Activated naive CD4-positive, alpha-beta T cell (primary cell): Measurements from ENCODE around the gene INCA1.

Experiments
- DNase-seq, 4 experiments: peaks; one replicate each; lab custom pipeline; 2025; lab: John Stamatoyannopoulos, UW

The INCA1 gene

DNA sequence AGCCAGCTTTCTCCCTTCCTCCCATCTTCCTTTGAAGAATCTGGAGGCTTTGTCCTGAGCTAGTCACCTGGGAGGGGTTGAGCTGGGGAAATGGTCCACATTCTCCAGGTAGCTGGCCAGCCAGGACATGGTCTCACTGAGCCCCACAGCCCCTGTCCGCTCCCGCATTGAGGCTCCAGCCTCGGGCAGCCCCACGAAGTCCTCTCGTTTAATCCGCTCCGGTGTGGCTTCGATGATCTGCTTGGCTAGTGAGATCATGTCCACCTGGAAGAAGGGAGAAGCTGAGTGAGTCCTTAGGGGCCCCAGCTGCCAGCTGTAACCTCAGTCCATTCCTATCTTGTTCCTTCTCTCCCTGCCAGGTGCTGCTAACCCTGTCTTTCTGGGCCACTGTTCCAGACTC is 27.0 kb downstream of the INCA1 start:
- DNase-seq: no peak

DNA sequence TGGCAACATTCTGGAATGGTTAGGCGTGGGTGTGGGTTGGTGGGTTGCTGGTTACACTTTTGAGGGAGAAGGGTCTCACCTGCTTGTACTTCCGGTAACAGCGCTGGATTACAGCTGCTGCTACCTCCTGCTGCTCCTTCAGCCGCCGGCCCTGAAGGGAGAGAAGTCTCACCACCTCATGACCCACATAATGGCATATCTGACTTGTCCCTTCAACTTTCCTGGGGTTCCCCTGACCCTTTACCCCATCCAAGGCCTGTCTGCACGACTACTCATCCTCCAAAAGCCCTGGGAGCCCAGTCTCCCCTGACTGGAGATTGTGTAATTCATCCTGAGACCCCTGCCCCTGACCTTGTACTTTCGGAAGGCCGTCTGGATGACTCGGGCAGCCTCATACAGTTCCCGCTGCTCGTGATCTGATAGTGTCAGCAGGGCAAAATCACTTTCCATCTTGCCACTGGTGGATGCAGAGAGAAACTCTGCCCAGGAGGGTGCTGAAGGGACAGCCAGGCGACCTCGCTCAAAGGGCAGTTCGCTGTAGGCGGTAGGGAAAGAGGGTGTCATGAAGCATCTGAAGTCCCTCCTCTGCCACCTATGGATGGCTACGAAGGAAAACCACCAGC is 27.7 kb downstream of the INCA1 start:
- DNase-seq: no peak

GRCh38 chr17:4969047-4969550 is 28.2 kb downstream of the INCA1 start:
- no peak for DNase-seq

DNA sequence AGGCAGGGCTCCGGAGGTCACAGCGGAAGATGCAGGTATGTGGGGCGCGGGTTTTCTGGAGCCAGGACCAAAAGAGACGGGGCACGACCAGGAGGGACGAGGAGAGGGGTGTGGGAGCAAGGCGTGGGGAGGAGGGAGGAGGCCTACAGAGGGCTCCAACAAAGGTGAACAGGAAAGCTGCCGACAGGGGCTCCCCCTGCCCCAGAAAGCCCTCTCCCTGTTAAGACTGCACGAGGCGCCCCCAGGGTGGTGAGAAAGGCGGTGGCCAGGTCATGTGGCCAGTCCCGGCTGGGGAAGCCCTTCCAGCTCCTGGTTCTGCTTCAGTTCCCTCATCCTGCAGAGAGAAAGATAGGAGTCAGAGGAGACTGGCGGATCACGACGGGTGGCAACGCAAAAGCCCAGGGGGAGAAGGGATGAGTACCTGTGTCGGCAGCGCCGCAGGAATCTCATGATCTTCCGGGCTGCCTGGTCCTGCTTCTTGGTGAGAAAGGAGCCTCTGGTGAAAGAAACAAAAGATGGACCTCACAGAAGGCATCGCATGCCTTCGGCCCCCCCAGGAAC is 28.8 kb downstream of the INCA1 start:
- DNase-seq: no peak

DNA sequence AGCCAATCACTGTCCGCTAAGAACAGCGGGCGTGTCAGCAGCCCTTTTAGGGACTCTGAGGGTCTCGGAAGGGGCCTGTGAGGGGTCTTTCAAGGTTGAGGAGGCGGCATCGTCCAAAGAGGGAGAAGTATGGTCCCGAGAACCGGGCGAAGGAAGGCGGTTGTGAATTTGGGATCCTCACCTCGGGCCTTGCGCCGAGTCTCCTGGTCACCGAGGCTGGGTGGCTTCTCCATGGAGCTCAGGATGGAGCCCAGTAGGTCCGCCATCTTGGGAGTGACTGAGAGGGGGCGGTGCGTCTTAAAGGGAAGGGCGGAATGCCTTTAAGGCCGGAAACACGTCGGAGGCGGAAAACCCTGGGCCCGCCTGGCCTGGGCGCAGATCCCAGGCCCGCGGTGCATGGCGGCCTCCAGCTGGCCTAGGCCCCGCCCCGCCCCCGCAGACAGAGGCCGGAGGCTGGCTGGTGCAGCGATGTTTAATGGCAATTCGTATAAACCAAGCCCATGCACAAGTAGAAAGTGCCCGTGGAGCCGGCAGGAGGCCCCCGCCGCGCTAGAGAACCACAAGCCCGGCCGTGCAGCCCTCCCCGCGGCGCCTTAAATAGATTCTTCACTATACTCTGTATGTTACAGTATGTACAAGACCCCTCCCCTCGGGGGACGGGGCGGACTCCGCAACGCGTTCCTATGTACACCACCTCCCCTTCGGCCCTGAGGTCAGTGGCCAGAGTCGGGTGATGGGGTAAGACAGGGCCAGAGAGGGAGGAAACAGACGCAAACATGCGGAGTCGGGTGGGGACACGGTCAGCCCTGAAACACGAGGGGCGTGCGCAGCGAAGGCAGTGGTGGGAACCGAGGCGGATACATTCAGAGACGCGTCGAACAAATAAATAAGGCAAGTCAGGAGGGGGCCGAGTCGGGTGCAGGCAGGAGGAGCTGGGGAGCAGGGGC is 29.5 kb downstream of the INCA1 start, which contains the start of gene SPAG7:
Gene SPAG7, minus strand, starts transcription at position 279 of the 947 bp plus-strand sequence. Its CDS starts 13 bp downstream, at position 266.
- DNase-seq: peak; percentile 83 to 92 (median 88)

GRCh38 chr17:4966844-4967538 is 30.3 kb downstream of the INCA1 start:
- DNase-seq: peak; percentile 79 to 92 (median 85)

- no peak for DNase-seq
Measured at GRCh38 chr17:4965311-4965986, 31.9 kb downstream of the INCA1 start.

DNA sequence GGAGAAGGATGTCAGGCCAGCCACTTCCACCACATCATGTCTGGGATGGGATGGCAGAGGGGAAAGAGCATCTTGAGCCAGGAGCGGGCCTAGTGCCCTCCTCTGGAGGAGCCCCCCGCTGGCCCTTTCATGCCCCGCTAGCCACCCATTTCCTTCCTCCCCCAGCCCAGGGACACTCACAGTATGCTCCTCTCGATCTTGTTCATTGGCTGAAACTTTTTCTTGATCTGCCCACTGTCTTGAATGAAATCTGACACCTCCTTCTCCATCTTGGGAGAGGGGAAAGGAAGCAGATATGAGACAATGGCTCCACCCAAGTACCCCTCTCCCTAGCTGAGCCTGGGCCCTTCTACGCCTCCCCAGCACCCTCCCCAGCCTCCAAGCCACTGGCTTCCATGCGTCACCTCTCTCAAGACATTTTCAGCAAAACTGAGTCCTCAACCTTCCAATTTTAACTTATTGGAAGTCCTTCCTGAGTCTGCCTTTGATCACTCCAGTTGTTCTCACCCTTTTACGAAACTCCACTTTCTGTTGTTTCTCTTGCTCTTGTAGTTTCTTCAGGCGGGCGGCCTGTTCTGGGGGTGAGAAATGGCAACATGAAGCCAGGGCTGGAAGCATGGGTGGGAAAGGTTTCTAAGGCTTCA is 36.9 kb downstream of the INCA1 start:
- no peak for DNase-seq

DNA sequence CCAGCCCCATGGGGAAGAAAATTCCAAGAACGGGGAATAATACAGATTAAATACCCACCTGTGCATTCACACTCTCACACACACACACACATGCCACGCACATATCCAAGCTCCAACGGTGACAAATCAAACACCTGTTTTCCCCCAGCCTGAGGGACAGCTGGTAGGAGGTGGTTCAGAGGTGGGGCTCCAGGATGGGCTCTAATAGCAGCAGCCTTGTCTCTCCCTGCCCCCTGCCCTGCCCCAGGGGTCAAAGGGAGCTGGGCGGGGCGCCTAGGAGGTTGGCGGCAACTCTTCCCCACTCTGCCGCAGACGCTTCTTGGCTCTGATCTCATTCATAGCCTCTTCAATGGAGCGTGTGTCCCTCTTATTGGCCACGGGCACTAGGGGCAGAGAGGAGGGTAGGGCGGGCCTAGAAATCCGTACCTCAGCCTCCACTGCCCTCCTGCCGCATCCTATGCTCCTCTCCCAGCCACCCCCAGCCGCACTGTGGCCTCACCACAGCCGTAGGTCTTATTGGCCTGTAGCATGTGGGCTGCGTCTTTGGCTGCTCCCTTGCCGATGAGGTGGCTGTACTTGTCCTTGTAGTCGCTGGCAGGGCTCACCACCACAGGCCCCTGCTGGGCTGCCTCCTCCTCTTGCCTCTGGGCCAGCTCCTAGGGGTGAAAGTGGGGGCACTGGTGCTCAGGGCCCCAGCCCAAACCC is 37.9 kb downstream of the INCA1 start:
- no peak for DNase-seq

DNA sequence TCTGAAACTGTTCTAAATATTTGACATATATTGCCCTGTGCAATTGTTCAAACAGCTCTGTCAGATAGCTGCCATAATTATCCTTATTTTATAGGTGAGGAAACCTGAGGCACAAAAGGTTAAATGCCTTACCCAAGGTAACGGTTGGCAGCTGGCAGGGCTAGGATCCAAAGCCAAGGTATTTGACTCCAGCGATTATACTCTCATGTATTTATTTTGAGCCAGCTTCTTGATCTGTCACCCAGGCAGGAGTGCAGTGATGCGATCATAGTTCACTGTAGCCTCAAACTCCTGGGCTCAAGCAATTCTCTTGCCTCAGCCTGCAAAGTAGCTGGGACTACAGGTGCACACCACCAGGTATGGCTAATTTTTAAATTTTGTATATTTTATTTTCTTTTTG is 39.2 kb downstream of the INCA1 start:
- no peak for DNase-seq

- peak in 1 of 4 experiments; percentile 41 for DNase-seq
Measured at GRCh38 chr17:4956493-4957061, 40.7 kb downstream of the INCA1 start.

GRCh38 chr17:4955091-4955490 is 42.2 kb downstream of the INCA1 start:
- no peak for DNase-seq

- no peak for DNase-seq
Measured at GRCh38 chr17:4953451-4953961, 43.8 kb downstream of the INCA1 start.

DNA sequence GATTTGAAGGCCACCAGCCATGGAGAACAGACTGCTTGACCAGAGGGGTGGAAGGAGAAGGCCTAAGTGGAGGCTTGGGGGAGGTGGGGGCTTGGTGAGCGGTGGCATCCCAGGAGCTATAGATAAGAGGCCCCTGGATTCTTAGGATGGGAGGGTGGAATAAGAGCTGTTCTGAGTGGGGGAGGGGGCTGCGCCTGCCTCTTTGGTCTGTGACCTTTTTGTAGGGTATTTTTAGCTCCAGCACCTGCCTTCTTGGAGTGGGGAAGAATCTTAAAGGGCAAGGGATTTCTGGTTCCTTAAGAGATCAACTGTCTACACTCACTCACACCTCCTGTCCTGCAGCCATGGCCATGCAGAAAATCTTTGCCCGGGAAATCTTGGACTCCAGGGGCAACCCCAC is 45.8 kb downstream of the INCA1 start:
- no peak for DNase-seq

DNA sequence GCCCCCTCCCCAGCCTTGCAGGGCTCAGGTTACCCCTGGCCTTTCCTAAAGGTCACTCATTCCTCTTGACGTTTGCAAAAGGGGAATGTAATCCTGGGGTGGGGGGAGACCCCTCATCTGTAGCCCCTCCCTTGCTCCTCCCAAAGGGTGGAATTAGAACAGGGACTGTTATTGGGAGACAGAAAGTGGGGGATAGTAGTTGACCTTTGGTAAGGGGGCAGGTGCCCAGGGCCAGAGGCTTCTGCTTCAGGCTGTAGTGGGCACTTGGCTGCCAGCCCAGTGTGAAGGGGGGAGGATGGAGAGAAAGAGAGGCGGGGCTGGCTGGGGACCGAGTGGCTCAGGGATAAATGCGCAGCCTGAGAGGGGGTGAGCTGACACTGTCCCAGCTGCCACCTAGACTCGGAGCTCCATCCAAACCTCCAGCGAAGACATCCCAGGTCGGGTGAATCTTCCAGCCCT is 46.5 kb downstream of the INCA1 start, which contains the start of gene ENO3:
Gene ENO3, plus strand, starts transcription at position 374 of the 459 bp plus-strand sequence. CDS start 711 bp downstream, outside the sequence.
- DNase-seq: no peak

GRCh38 chr17:4950075-4950745 is 47.1 kb downstream of the INCA1 start:
- peak in 2 of 4 experiments; percentile 56 to 60 for DNase-seq

GRCh38 chr17:4949321-4950074 is 47.8 kb downstream of the INCA1 start:
- peak; percentile 60 to 68 (median 63) for DNase-seq

- DNase-seq: peak; percentile 50 to 63 (median 60)
Measured at GRCh38 chr17:4948931-4949320, 48.4 kb downstream of the INCA1 start.
